Astrocyte (in vitro differentiated cells and primary cell): ENCODE data around the gene OR56A3. TPM values are rescaled to one million over a fixed set of nuclear protein-coding genes. Genes with fewer than 3 reads are reported as not detected.

Experiments
- DNase-seq: peaks from one replicate; pipeline ENCODE4 v3.0.0-alpha.2; 2010; ENCODE audit warnings: low read depth
- FAIRE-seq: peaks from 2 replicates; lab custom pipeline; 2011; peaks lifted over from hg19 to GRCh38; lab: Jason Lieb, UNC
- H2AFZ ChIP-seq: 2 replicates; pipeline ENCODE4 v1.6.0; 2012; ENCODE audit warnings: low read depth, low read length, inconsistent platforms
- H3K27ac ChIP-seq: 2 replicates; pipeline ENCODE4 v1.5.1; 2011; ENCODE audit warnings: low read depth, low read length, inconsistent platforms
- H3K27me3 ChIP-seq: 2 replicates; pipeline ENCODE4 v1.6.0; 2011; ENCODE audit warnings: low read length, inconsistent platforms; ENCODE audit not compliant: insufficient read depth
- H3K36me3 ChIP-seq: 2 replicates; pipeline ENCODE4 v1.5.1; 2011; ENCODE audit warnings: low read length, inconsistent platforms; ENCODE audit not compliant: insufficient read depth
- H3K4me1 ChIP-seq: 2 replicates; pipeline ENCODE4 v1.5.1; 2011; ENCODE audit warnings: low read length, inconsistent platforms; ENCODE audit not compliant: insufficient read depth
- H3K4me2 ChIP-seq: 2 replicates; pipeline ENCODE4 v1.6.0; 2012; ENCODE audit warnings: low read length, inconsistent platforms
- H3K4me3 ChIP-seq: 2 replicates; pipeline ENCODE4 v1.5.1; 2011; ENCODE audit warnings: low read depth, mild to moderate bottlenecking, low read length, inconsistent platforms; ENCODE audit not compliant: insufficient read depth
- H3K79me2 ChIP-seq: 2 replicates; pipeline ENCODE4 v1.6.0; 2012; ENCODE audit warnings: mild to moderate bottlenecking, low read length, inconsistent platforms; ENCODE audit not compliant: insufficient read depth
- H3K9ac ChIP-seq: 2 replicates; pipeline ENCODE4 v1.6.0; 2012; ENCODE audit warnings: mild to moderate bottlenecking, low read length, inconsistent platforms
- H3K9me3 ChIP-seq: 2 replicates; pipeline ENCODE4 v1.5.1; 2012; ENCODE audit warnings: low read depth, mild to moderate bottlenecking, low read length, inconsistent platforms; ENCODE audit not compliant: insufficient read depth
- H4K20me1 ChIP-seq: 2 replicates; pipeline ENCODE4 v1.6.0; 2012; ENCODE audit warnings: low read length, inconsistent platforms; ENCODE audit not compliant: insufficient read depth
- H3K27ac Mint-ChIP-seq: one replicate; pipeline ENCODE4 v1.8.0; 2021; ENCODE audit warnings: mild to moderate bottlenecking, mixed read lengths; ENCODE audit not compliant: unreplicated experiment
- H3K27me3 Mint-ChIP-seq: one replicate; pipeline ENCODE4 v1.8.0; 2021; ENCODE audit warnings: low read depth, mixed read lengths; ENCODE audit not compliant: unreplicated experiment
- H3K36me3 Mint-ChIP-seq: one replicate; pipeline ENCODE4 v1.8.0; 2021; ENCODE audit warnings: low read depth, mixed read lengths; ENCODE audit not compliant: unreplicated experiment
- H3K4me1 Mint-ChIP-seq: one replicate; pipeline ENCODE4 v1.8.0; 2021; ENCODE audit warnings: low read depth, mixed read lengths; ENCODE audit not compliant: unreplicated experiment
- H3K4me3 Mint-ChIP-seq: one replicate; pipeline ENCODE4 v1.8.0; 2021; ENCODE audit warnings: mild to moderate bottlenecking, moderate library complexity, mixed read lengths; ENCODE audit not compliant: unreplicated experiment
- H3K9me3 Mint-ChIP-seq: one replicate; pipeline ENCODE4 v1.8.0; 2021; ENCODE audit warnings: mild to moderate bottlenecking, mixed read lengths; ENCODE audit not compliant: unreplicated experiment
- CTCF ChIP-seq: IDR thresholded peaks from 2 replicates; pipeline ENCODE4 v1.5.1; 2011; ENCODE audit warnings: low read depth, mild to moderate bottlenecking, inconsistent platforms, low read length, moderate library complexity; ENCODE audit not compliant: insufficient read depth
- EZH2 ChIP-seq: IDR thresholded peaks from 2 replicates; pipeline ENCODE4 v1.6.1; 2012; ENCODE audit warnings: mild to moderate bottlenecking, low read length, inconsistent platforms; ENCODE audit not compliant: insufficient read depth
- total RNA-seq: library from RNA; stranded (reverse); gene quantifications from 2 replicates; pipeline ENCODE4 v1.2.1, GENCODE V29; 2021

Gene OR56A3
- total RNA-seq, 1 donor from 2014 or later, result not detected

GRCh38 chr11:5929571-5930368 lies 12.3 kb upstream of the OR56A3 start:
- Mint-ChIP-seq H3K36me3 (peaks cover 2% of the 10 kb centered on the region), H3K4me1 (no peaks in the 10 kb centered on the region), H3K4me3 (no peak overlapping the region), H3K9me3 (peaks cover 12% of the 10 kb centered on the region), H3K27me3 (peaks cover 4% of the 10 kb centered on the region), H3K27ac (no peak overlapping the region)
- no peak overlapping the region for H3K27ac ChIP-seq
- no peaks in the 10 kb centered on the region for H3K27me3 ChIP-seq
- no peak overlapping the region for H2AFZ ChIP-seq
- no peaks in the 10 kb centered on the region for H3K4me1 ChIP-seq
- H3K9me3 ChIP-seq, result peaks cover 12% of the 10 kb centered on the region
- H4K20me1 ChIP-seq, result no peaks in the 10 kb centered on the region
- DNase-seq, result no peak
- no peak overlapping the region for H3K4me3 ChIP-seq
- H3K79me2 ChIP-seq, result no peaks in the 10 kb centered on the region
- no peak overlapping the region for H3K4me2 ChIP-seq
- no peak for TF ChIP-seq EZH2
- no peak for TF ChIP-seq CTCF
- no peak overlapping the region for H3K9ac ChIP-seq
- no peak for FAIRE-seq
- H3K36me3 ChIP-seq, result no peaks in the 10 kb centered on the region

- Histone ChIP-seq H3K4me1 (no peaks in the 10 kb centered on the region), H3K36me3 (no peaks in the 10 kb centered on the region), H3K4me3 (no peak overlapping the region), H3K27ac (no peak overlapping the region), H3K79me2 (no peaks in the 10 kb centered on the region), H3K9me3 (peaks cover 12% of the 10 kb centered on the region), H3K27me3 (no peaks in the 10 kb centered on the region), H3K4me2 (no peak overlapping the region), H3K9ac (no peak overlapping the region), H4K20me1 (no peaks in the 10 kb centered on the region), H2AFZ (no peak overlapping the region)
- TF ChIP-seq CTCF (no peak), EZH2 (no peak)
- Mint-ChIP-seq H3K4me1 (no peaks in the 10 kb centered on the region), H3K4me3 (no peak overlapping the region), H3K9me3 (peaks cover 14% of the 10 kb centered on the region), H3K36me3 (peaks cover 2% of the 10 kb centered on the region), H3K27ac (no peak overlapping the region), H3K27me3 (peaks cover 4% of the 10 kb centered on the region)
- DNase-seq, result no peak
- no peak for FAIRE-seq
Measured at GRCh38 chr11:5930614-5931013, 11.4 kb upstream of the OR56A3 start.

GRCh38 chr11:5931061-5931460 lies 11.0 kb upstream of the OR56A3 start:
- H3K9ac ChIP-seq, result no peak overlapping the region
- no peak for TF ChIP-seq CTCF
- no peak for TF ChIP-seq EZH2
- Mint-ChIP-seq H3K4me1 (no peaks in the 10 kb centered on the region), H3K36me3 (peaks cover 2% of the 10 kb centered on the region), H3K27ac (no peak overlapping the region), H3K9me3 (peaks cover 17% of the 10 kb centered on the region), H3K4me3 (no peak overlapping the region), H3K27me3 (peaks cover 4% of the 10 kb centered on the region)
- no peaks in the 10 kb centered on the region for H3K36me3 ChIP-seq
- H3K27me3 ChIP-seq, result no peaks in the 10 kb centered on the region
- FAIRE-seq (no peak), DNase-seq (no peak)
- H4K20me1 ChIP-seq, result no peaks in the 10 kb centered on the region
- H3K4me2 ChIP-seq, result no peak overlapping the region
- no peak overlapping the region for H2AFZ ChIP-seq
- H3K4me3 ChIP-seq, result no peak overlapping the region
- H3K9me3 ChIP-seq, result peaks cover 12% of the 10 kb centered on the region
- H3K27ac ChIP-seq, result no peak overlapping the region
- H3K4me1 ChIP-seq, result no peaks in the 10 kb centered on the region
- H3K79me2 ChIP-seq, result no peaks in the 10 kb centered on the region
